ENCODE measurements around the gene RNU5B-1. TPM values are rescaled to one million over a fixed set of nuclear protein-coding genes. Genes with fewer than 3 reads are reported as not detected.

RNU5B-1 gene
- total RNA-seq, 2 experiments from 2014 or later: not detected

DNA sequence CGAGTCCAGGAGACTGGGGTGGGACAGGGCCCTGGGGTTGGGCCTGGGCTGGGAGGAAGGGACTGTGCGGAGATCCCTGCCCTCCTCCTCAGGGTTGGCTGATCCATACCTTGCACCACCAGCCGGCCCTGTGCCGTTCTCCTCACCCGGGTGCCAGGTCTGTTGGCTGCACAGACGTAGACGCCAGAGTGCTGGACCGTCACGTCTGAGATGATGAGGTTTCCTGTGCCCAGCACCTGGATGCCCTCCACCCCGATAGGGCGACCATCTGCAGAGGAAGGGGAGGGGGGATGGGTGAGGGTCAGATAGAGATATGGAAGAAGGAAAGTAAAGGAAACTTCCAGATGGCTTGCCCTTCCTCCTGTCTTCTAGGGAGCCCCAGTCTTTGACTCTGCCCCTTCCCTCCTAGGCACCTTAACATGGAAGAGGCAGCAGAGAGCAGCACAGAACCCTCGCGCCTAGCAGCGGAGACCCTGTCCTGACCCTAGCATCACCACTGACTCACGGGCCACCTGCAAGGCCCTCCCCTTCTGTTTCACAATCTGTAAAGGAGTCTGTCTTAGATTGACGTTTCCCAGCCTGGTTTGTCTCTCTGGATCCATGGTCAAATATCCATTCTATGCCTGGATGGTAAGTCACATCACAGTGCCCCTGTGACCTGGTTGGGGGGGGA, 28.8 kb downstream of the RNU5B-1 start:
- POLR2A ChIA-PET: no interaction called here
- Histone ChIP-seq H3K4me3 (ENCODE audit: low read depth, low read length, poor library complexity, severe bottlenecking) (no peak overlapping the region), H3K79me2 (ENCODE audit: insufficient read depth, low read depth, low read length) (no peaks in the 10 kb centered on the region), H3K36me3 (ENCODE audit: insufficient read depth, low read length) (no peaks in the 10 kb centered on the region), H3K4me2 (ENCODE audit: low read length) (no peak overlapping the region), H3K9me3 (ENCODE audit: low read length) (no peaks in the 10 kb centered on the region), H4K20me1 (ENCODE audit: insufficient read depth, low read length) (no peaks in the 10 kb centered on the region), H3K4me1 (ENCODE audit: insufficient read depth, low read length, poor library complexity, severe bottlenecking) (peaks cover 7% of the 10 kb centered on the region), H3K27ac (ENCODE audit: low read depth, low read length, poor library complexity, severe bottlenecking) (no peak overlapping the region), H3K9me2 (ENCODE audit: insufficient read depth, low read length) (no peaks in the 10 kb centered on the region), H2AFZ (ENCODE audit: low read length) (no peak overlapping the region)
- intact Hi-C loops (cut with micrococcal nuclease; ENCODE audit: unreplicated experiment): no loop called here
- TF ChIP-seq, protein P1, sequence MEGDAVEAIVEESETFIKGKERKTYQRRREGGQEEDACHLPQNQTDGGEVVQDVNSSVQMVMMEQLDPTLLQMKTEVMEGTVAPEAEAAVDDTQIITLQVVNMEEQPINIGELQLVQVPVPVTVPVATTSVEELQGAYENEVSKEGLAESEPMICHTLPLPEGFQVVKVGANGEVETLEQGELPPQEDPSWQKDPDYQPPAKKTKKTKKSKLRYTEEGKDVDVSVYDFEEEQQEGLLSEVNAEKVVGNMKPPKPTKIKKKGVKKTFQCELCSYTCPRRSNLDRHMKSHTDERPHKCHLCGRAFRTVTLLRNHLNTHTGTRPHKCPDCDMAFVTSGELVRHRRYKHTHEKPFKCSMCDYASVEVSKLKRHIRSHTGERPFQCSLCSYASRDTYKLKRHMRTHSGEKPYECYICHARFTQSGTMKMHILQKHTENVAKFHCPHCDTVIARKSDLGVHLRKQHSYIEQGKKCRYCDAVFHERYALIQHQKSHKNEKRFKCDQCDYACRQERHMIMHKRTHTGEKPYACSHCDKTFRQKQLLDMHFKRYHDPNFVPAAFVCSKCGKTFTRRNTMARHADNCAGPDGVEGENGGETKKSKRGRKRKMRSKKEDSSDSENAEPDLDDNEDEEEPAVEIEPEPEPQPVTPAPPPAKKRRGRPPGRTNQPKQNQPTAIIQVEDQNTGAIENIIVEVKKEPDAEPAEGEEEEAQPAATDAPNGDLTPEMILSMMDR (conservative IDR thresholded peaks at IDR 0.05; ENCODE audit: low read length): no peak
- no peak for TF ChIP-seq EZH2phosphoT487 (IDR thresholded peaks at IDR 0.05; ENCODE audit: borderline replicate concordance, low read depth, low read length)
- no peak for DNase-seq (ENCODE audit: low spot score)
- CTCF ChIA-PET (ENCODE audit: unreplicated experiment): no interaction called here
- BruUV-seq (replicated peaks): no TSS peak

DNA sequence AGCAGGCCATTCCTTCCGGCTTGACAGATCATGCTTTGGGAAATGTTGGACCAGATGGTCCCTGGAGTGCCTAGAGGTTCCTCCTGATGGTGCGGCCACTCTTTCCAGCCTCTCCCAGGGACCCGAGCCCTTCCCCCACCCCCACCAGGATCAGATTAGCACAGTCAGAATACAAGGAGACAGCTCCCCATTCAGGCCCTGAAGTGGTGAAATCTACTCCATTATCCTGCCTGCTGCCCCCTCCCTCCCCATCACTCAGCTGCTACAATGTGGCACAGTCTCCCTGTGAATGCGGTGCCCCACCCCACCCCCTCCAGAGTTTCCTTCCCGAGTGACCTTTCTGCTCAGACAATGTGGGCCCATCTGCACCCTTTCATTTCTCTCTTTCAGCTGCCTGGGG, 29.4 kb downstream of the RNU5B-1 start:
- no TSS peak for BruUV-seq (replicated peaks)
- ChIA-PET POLR2A (no interaction called here), CTCF (ENCODE audit: unreplicated experiment) (no interaction called here)
- no peak for TF ChIP-seq EZH2phosphoT487 (IDR thresholded peaks at IDR 0.05; ENCODE audit: borderline replicate concordance, low read depth, low read length)
- TF ChIP-seq, protein P1 (conservative IDR thresholded peaks at IDR 0.05; ENCODE audit: low read length): no peak
- no peaks in the 10 kb centered on the region for H3K9me3 ChIP-seq (ENCODE audit: low read length)
- no peaks in the 10 kb centered on the region for H4K20me1 ChIP-seq (ENCODE audit: insufficient read depth, low read length)
- H3K9me2 ChIP-seq (ENCODE audit: insufficient read depth, low read length): no peaks in the 10 kb centered on the region
- H3K36me3 ChIP-seq (ENCODE audit: insufficient read depth, low read length): no peaks in the 10 kb centered on the region
- H2AFZ ChIP-seq (ENCODE audit: low read length): no peak overlapping the region
- no peak overlapping the region for H3K4me3 ChIP-seq (ENCODE audit: low read depth, low read length, poor library complexity, severe bottlenecking)
- no peaks in the 10 kb centered on the region for H3K79me2 ChIP-seq (ENCODE audit: insufficient read depth, low read depth, low read length)
- H3K4me2 ChIP-seq (ENCODE audit: low read length): no peak overlapping the region
- intact Hi-C loops (cut with micrococcal nuclease; ENCODE audit: unreplicated experiment): no loop called here
- H3K27ac ChIP-seq (ENCODE audit: low read depth, low read length, poor library complexity, severe bottlenecking): no peak overlapping the region
- DNase-seq (ENCODE audit: low spot score): no peak
- H3K4me1 ChIP-seq (ENCODE audit: insufficient read depth, low read length, poor library complexity, severe bottlenecking): peaks cover 7% of the 10 kb centered on the region

DNA sequence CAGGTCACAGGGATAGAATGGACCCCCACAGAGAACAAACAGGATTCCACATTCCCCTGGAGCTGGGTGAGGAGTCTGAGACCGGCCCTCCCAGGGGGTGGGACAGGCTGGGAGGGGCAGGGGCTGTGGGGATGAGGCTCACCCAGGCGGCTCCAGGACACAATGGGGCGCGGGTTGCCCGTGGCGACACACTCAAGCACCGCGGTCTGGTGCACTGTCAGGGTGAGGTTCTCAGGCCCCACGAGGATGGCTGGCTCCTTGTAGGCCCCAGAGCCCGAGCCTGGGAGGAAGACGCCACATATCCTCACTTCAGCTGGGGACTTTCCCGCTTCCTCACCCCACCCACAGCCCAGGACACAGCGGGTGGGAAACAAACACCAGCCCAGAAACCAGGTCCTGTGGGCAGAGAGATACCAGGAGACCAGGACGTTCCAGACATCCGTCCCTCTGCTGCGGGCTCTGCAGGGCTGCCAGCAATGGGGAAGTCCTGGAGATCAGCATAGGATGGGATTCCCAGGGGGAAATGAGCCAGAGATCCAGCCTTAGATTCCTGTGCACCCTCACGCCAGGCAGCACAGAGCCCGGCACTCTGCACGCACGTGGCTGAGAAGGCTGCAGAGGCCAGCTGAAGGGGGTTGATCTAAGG, 30.2 kb downstream of the RNU5B-1 start:
- Histone ChIP-seq H3K27ac (ENCODE audit: low read depth, low read length, poor library complexity, severe bottlenecking) (no peak overlapping the region), H3K4me3 (ENCODE audit: low read depth, low read length, poor library complexity, severe bottlenecking) (no peak overlapping the region), H2AFZ (ENCODE audit: low read length) (no peak overlapping the region), H3K36me3 (ENCODE audit: insufficient read depth, low read length) (no peaks in the 10 kb centered on the region), H3K79me2 (ENCODE audit: insufficient read depth, low read depth, low read length) (no peaks in the 10 kb centered on the region), H3K4me1 (ENCODE audit: insufficient read depth, low read length, poor library complexity, severe bottlenecking) (peaks cover 7% of the 10 kb centered on the region), H3K9me3 (ENCODE audit: low read length) (no peaks in the 10 kb centered on the region), H4K20me1 (ENCODE audit: insufficient read depth, low read length) (no peaks in the 10 kb centered on the region), H3K9me2 (ENCODE audit: insufficient read depth, low read length) (no peaks in the 10 kb centered on the region), H3K4me2 (ENCODE audit: low read length) (no peak overlapping the region)
- BruUV-seq (replicated peaks): no TSS peak
- no peak for DNase-seq (ENCODE audit: low spot score)
- ChIA-PET POLR2A (no interaction called here), CTCF (ENCODE audit: unreplicated experiment) (no interaction called here)
- TF ChIP-seq, protein P1 (conservative IDR thresholded peaks at IDR 0.05; ENCODE audit: low read length): no peak
- no peak for TF ChIP-seq EZH2phosphoT487 (IDR thresholded peaks at IDR 0.05; ENCODE audit: borderline replicate concordance, low read depth, low read length)
- intact Hi-C loops (cut with micrococcal nuclease; ENCODE audit: unreplicated experiment): no loop called here

Data from OCI-LY7 (cell line).